HG03378 (cell line): ENCODE data around the gene MUC4.

Experiments used
- ATAC-seq: cut with Tn5 transposase; IDR thresholded peaks from one replicate; pipeline ENCODE4 v1.9.1; 2021; ENCODE audit warnings: mild to moderate bottlenecking, moderate library complexity; ENCODE audit not compliant: unreplicated experiment

Gene MUC4

GRCh38 chr3:195811756-195812155, at the start of gene MUC4:
MUC4 (minus strand) TSS chr3:195811929; CDS start chr3:195811817, 112 bp downstream.
- no peak for ATAC-seq

GRCh38 chr3:195860456-195860855, 48.7 kb upstream of the MUC4 start:
- ATAC-seq = no peak

- no peak for ATAC-seq
Measured at GRCh38 chr3:195859846-195860411, 48.2 kb upstream of the MUC4 start.

- ATAC-seq = no peak
Measured at GRCh38 chr3:195859061-195859845, 47.5 kb upstream of the MUC4 start.

GRCh38 chr3:195856410-195857084, 44.8 kb upstream of the MUC4 start:
- no peak for ATAC-seq

- ATAC-seq = no peak
Measured at GRCh38 chr3:195855471-195856409, 44.0 kb upstream of the MUC4 start.

- ATAC-seq = no peak
Measured at GRCh38 chr3:195854628-195855294, 43.0 kb upstream of the MUC4 start.

- ATAC-seq = no peak
Measured at GRCh38 chr3:195853996-195854395, 42.3 kb upstream of the MUC4 start.

- no peak for ATAC-seq
Measured at GRCh38 chr3:195853036-195853435, 41.3 kb upstream of the MUC4 start.

GRCh38 chr3:195850857-195851543, 39.3 kb upstream of the MUC4 start:
- ATAC-seq = peak; percentile 86

GRCh38 chr3:195849322-195850074, 37.8 kb upstream of the MUC4 start:
- ATAC-seq = no peak

- ATAC-seq = no peak
Measured at GRCh38 chr3:195847055-195847950, 35.6 kb upstream of the MUC4 start.

- ATAC-seq = no peak
Measured at GRCh38 chr3:195845483-195845882, 33.8 kb upstream of the MUC4 start.

- ATAC-seq = no peak
Measured at GRCh38 chr3:195844671-195845218, 33.0 kb upstream of the MUC4 start.

- no peak for ATAC-seq
Measured at GRCh38 chr3:195839260-195840010, 27.7 kb upstream of the MUC4 start.

GRCh38 chr3:195838714-195839113, 27.0 kb upstream of the MUC4 start:
- no peak for ATAC-seq
